ENCODE measurements around the gene CLIC5.

The CLIC5 gene

GRCh38 chr6:45899683-45899946 is 116.0 kb downstream of the CLIC5 start:
- no peak for DNase-seq (ENCODE audit: low read depth in 1 of 2, low spot score in 1 of 2)

GRCh38 chr6:45898941-45899682 is 116.5 kb downstream of the CLIC5 start:
- no peak for DNase-seq (ENCODE audit: low read depth in 1 of 2, low spot score in 1 of 2)

- DNase-seq (ENCODE audit: low read depth in 1 of 2, low spot score in 1 of 2): no peak
These were observed 118.7 kb downstream of the CLIC5 start for GRCh38 chr6:45896783-45897441.

- no peak for DNase-seq (ENCODE audit: low read depth in 1 of 2, low spot score in 1 of 2)
These were observed 120.1 kb downstream of the CLIC5 start for GRCh38 chr6:45895569-45895968.

- DNase-seq (ENCODE audit: low read depth in 1 of 2, low spot score in 1 of 2): no peak
These were observed 122.9 kb downstream of the CLIC5 start for GRCh38 chr6:45892696-45893245.

GRCh38 chr6:45892196-45892595 is 123.5 kb downstream of the CLIC5 start:
- no peak for DNase-seq (ENCODE audit: low read depth in 1 of 2, low spot score in 1 of 2)

GRCh38 chr6:45886776-45887175 is 128.9 kb downstream of the CLIC5 start:
- DNase-seq (ENCODE audit: low read depth in 1 of 2, low spot score in 1 of 2): no peak

- DNase-seq (ENCODE audit: low read depth in 1 of 2, low spot score in 1 of 2): no peak
These were observed 131.3 kb downstream of the CLIC5 start for GRCh38 chr6:45884336-45884735.

- DNase-seq (ENCODE audit: low read depth in 1 of 2, low spot score in 1 of 2): no peak
These were observed 133.0 kb downstream of the CLIC5 start for GRCh38 chr6:45882671-45883070.

GRCh38 chr6:45881705-45882467 is 133.8 kb downstream of the CLIC5 start:
- DNase-seq (ENCODE audit: low read depth in 1 of 2, low spot score in 1 of 2): no peak

GRCh38 chr6:45880676-45881075 is 135.0 kb downstream of the CLIC5 start:
- DNase-seq (ENCODE audit: low read depth in 1 of 2, low spot score in 1 of 2): no peak

- DNase-seq (ENCODE audit: low read depth in 1 of 2, low spot score in 1 of 2): no peak
These were observed 135.5 kb downstream of the CLIC5 start for GRCh38 chr6:45880159-45880558.

GRCh38 chr6:45877970-45878590 is 137.6 kb downstream of the CLIC5 start:
- DNase-seq (ENCODE audit: low read depth in 1 of 2, low spot score in 1 of 2): no peak

GRCh38 chr6:45872827-45873365 is 142.8 kb downstream of the CLIC5 start:
- no peak for DNase-seq (ENCODE audit: low read depth in 1 of 2, low spot score in 1 of 2)

GRCh38 chr6:45870531-45870930 is 145.1 kb downstream of the CLIC5 start:
- no peak for DNase-seq (ENCODE audit: low read depth in 1 of 2, low spot score in 1 of 2)

GRCh38 chr6:45864651-45865050 is 151.0 kb downstream of the CLIC5 start:
- DNase-seq (ENCODE audit: low read depth in 1 of 2, low spot score in 1 of 2): no peak

- no peak for DNase-seq (ENCODE audit: low read depth in 1 of 2, low spot score in 1 of 2)
These were observed 157.0 kb downstream of the CLIC5 start for GRCh38 chr6:45858691-45859090.

- no peak for DNase-seq (ENCODE audit: low read depth in 1 of 2, low spot score in 1 of 2)
These were observed 157.8 kb downstream of the CLIC5 start for GRCh38 chr6:45857827-45858226.

GRCh38 chr6:45855642-45856394 is 159.8 kb downstream of the CLIC5 start:
- no peak for DNase-seq (ENCODE audit: low read depth in 1 of 2, low spot score in 1 of 2)

GRCh38 chr6:45854149-45854742 is 161.4 kb downstream of the CLIC5 start:
- no peak for DNase-seq (ENCODE audit: low read depth in 1 of 2, low spot score in 1 of 2)
